Psoas muscle (tissue), 8 donors: ENCODE results near the gene PPP1R3E. TPM values are rescaled to one million over a fixed set of nuclear protein-coding genes. Genes with fewer than 3 reads are reported as not detected.
"Not testable (repeated sequence)": the region's sequence is repeated elsewhere in the genome, so short reads cannot be mapped to it uniquely, and the experiment has no call there.

Source experiments
- ATAC-seq, 4 donors: fragments of 200-7000 bp; cut with Tn5 transposase; one replicate each; pipeline ENCODE4 v1.9.1; 2020; ENCODE audit warnings: moderate library complexity in 3 of 4, mild to moderate bottlenecking in 2 of 4
- DNase-seq, 2 donors: peaks; one replicate each; pipeline ENCODE4 v3.0.0-alpha.2; 2020
- H3K27ac ChIP-seq: fragments of 200-600 bp; one replicate; pipeline ENCODE4 v1.8.0; 2022
- H3K27me3 ChIP-seq, 3 donors: fragments of 200-600 bp in 1 of 3; one replicate each; pipeline versions ENCODE4 v1.6.1 to v1.8.0; 2013 to 2022; ENCODE audit warnings: low read length in 2 of 3, mild to moderate bottlenecking in 2 of 3, moderate library complexity in 1 of 3; ENCODE audit not compliant: insufficient read depth in 3 of 3
- H3K36me3 ChIP-seq, 2 donors: fragments of 200-600 bp in 1 of 2; one replicate each; pipeline versions ENCODE4 v1.6.1 to v1.8.0; 2013 to 2022; ENCODE audit warnings: low read depth in 1 of 2, mild to moderate bottlenecking in 1 of 2, moderate library complexity in 1 of 2; ENCODE audit not compliant: insufficient read depth in 1 of 2
- H3K4me1 ChIP-seq: fragments of 200-600 bp; one replicate; pipeline ENCODE4 v1.8.0; 2022
- H3K4me3 ChIP-seq: fragments of 200-600 bp; one replicate; pipeline ENCODE4 v1.8.0; 2022; ENCODE audit warnings: mild to moderate bottlenecking
- H3K9me3 ChIP-seq: fragments of 200-600 bp; one replicate; pipeline ENCODE4 v1.8.0; 2022
- whole genome bisulfite sequencing, 3 donors: extraction: QIAGEN DNeasy Blood & Tissue Kit; methylation state at CpG; one replicate each; pipeline versions ENCODE4 v1.1.6 to v1.1.7; 2013; 5-methylcytosine and 5-hydroxymethylcytosine counted together
- intact Hi-C, 2 donors: fragments of 100-400 bp; cut with DNase I; formaldehyde crosslinking; loops; one replicate each; pipeline versions ENCODE4 v1.11.0 to v1.14.2; 2022
- polyA plus RNA-seq, 3 donors: library from polyadenylated mRNA; stranded (reverse); fragments of 200-250 nt; gene quantifications; one replicate each; pipeline ENCODE4 v1.2.3, GENCODE V29; 2013
- total RNA-seq, 4 donors: library from RNA; stranded (reverse); fragmentation: NEBNext Ultra II Directional in 2 of 4; extraction: Animal tissue kit (Norgen Biotek cat#: 25700) in 2 of 4; gene quantifications; one replicate each; pipeline versions ENCODE4 v1.2.1 to v1.2.4, GENCODE V29; 2021 to 2023
- TF ChIP-seq, protein P1 (sequence below): fragments of 200-600 bp; IDR thresholded peaks from one replicate; pipeline ENCODE4 v1.8.0; 2022; ENCODE audit warnings: antibody characterized with exemption
- donor health status: healthy with polysubstance abuse.
- donor health status: DM: no; HTN: no; CAD: no; lungs with moderate emphysema.
- donor health status: Bipolar disorder and iron deficiency.
- donor health status: healthy.
- donor health status: DM: yes; HTN: yes; CAD: no.
- donor health status: DM: no; HTN: no; CAD: no.
- donor health status: DM: no; HTN: no; CAD: no.
- donor health status: DM: yes; HTN: yes; CAD: no.

Gene PPP1R3E
- total and polyA plus RNA-seq, 7 donors = 5.6 to 23.1 (median 9.9) TPM

- intact Hi-C loops = no loop called here
- no peak overlapping the region for H3K27ac ChIP-seq
- no peak for ATAC-seq
- no peak overlapping the region for H3K4me3 ChIP-seq
- H3K4me1 ChIP-seq = no peaks in the 10 kb centered on the region
- DNase-seq = no peak
- H3K27me3 ChIP-seq = peaks cover 0 to 3% (median 0%) of the 10 kb centered on the region in 3 donors
- TF ChIP-seq, protein P1, sequence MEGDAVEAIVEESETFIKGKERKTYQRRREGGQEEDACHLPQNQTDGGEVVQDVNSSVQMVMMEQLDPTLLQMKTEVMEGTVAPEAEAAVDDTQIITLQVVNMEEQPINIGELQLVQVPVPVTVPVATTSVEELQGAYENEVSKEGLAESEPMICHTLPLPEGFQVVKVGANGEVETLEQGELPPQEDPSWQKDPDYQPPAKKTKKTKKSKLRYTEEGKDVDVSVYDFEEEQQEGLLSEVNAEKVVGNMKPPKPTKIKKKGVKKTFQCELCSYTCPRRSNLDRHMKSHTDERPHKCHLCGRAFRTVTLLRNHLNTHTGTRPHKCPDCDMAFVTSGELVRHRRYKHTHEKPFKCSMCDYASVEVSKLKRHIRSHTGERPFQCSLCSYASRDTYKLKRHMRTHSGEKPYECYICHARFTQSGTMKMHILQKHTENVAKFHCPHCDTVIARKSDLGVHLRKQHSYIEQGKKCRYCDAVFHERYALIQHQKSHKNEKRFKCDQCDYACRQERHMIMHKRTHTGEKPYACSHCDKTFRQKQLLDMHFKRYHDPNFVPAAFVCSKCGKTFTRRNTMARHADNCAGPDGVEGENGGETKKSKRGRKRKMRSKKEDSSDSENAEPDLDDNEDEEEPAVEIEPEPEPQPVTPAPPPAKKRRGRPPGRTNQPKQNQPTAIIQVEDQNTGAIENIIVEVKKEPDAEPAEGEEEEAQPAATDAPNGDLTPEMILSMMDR = no peak
- no peaks in the 10 kb centered on the region for H3K36me3 ChIP-seq
- 69 to 81% (median 76%) methylated on average over 1 of the region's 1 CpG for WGBS, 3 donors
- no peaks in the 10 kb centered on the region for H3K9me3 ChIP-seq
Observed at GRCh38 chr14:23339506-23340268, 37.0 kb upstream of the PPP1R3E start.

GRCh38 chr14:23335623-23336022 lies 33.0 kb upstream of the PPP1R3E start:
- no peak overlapping the region for H3K27ac ChIP-seq
- 84 to 86% (median 85%) methylated on average over 5 of the region's 5 CpGs for WGBS, 3 donors
- no peaks in the 10 kb centered on the region for H3K9me3 ChIP-seq
- no peak overlapping the region for H3K4me3 ChIP-seq
- ATAC-seq (no peak), DNase-seq (no peak)
- intact Hi-C loops = no loop called here
- H3K36me3 ChIP-seq = no peaks in the 10 kb centered on the region
- H3K27me3 ChIP-seq = peaks cover 0 to 3% (median 0%) of the 10 kb centered on the region in 3 donors
- no peaks in the 10 kb centered on the region for H3K4me1 ChIP-seq
- TF ChIP-seq, protein P1 = no peak

DNA sequence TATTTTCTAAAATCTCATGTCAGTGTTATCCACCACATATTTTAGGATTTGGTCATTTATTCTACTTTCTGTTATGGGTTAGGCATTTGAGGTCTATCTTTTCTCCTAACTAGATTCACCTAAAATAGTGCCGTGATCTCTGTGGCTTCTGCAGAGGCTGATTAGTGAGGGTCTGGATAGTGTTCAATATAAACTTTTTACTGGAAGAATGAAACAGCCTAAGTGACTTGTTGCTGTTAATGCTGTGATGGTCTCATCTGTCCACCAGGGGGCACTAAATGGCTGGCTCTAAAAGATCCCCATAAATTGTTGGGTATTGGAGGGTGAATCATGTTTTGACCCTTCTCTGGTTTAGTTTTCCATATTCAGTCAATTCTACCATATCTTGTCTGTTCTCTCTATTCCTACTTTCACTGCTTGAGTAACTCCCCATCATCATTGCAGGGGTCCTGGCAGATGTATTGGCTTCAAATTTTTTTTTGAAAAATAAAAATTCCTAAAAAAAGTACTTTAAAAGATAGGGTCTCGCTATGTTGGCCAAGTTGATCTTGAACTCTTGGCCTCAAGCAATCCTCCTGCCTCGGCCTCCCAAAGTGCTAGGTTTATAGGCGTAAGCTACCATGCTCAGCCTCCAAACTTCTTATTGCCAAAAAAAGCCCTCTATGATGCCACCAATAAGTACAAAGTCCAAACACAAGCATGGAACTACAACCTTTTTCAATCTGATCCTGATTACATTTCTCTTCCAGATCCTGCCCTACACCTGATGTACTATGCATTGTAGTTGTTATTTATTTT lies 25.5 kb upstream of the PPP1R3E start:
- no peaks in the 10 kb centered on the region for H3K27me3 ChIP-seq
- H3K9me3 ChIP-seq = no peaks in the 10 kb centered on the region
- 40 to 43% (median 42%) methylated on average over 4 of the region's 4 CpGs for WGBS, 3 donors
- no peak overlapping the region for H3K27ac ChIP-seq
- no peak overlapping the region for H3K4me3 ChIP-seq
- peaks cover 5 to 29% of the 10 kb centered on the region in 2 donors for H3K36me3 ChIP-seq
- TF ChIP-seq, protein P1 = peak; percentile 90
- peaks cover 6% of the 10 kb centered on the region for H3K4me1 ChIP-seq
- ATAC-seq = peak; percentile 72 to 88 (median 76)
- intact Hi-C loops = loop anchor here (2.0 to 10.0 kb wide), 5 partner anchors 49 to 234 kb away; partner anchors contain the start of genes CMTM5 (in 1 of the 2), THTPA (in 1 of the 2) and ZFHX2 (in 1 of the 2)
- DNase-seq = peak in 1 of 2 donors; percentile 47

GRCh38 chr14:23326491-23327332 lies 24.1 kb upstream of the PPP1R3E start:
- H3K4me3 ChIP-seq = no peak overlapping the region
- no peaks in the 10 kb centered on the region for H3K27me3 ChIP-seq
- intact Hi-C loops = loop anchor here (2.0 to 10.0 kb wide), 5 partner anchors 51 to 236 kb away; partner anchors contain the start of genes CMTM5 (in 1 of the 2), THTPA (in 1 of the 2) and ZFHX2 (in 1 of the 2)
- no peak overlapping the region for H3K27ac ChIP-seq
- DNase-seq (no peak), ATAC-seq (no peak)
- TF ChIP-seq, protein P1 = no peak
- H3K9me3 ChIP-seq = no peaks in the 10 kb centered on the region
- H3K36me3 ChIP-seq = peaks cover 5 to 38% of the 10 kb centered on the region in 2 donors
- 64 to 75% (median 70%) methylated on average over 13 of the region's 13 CpGs for WGBS, 3 donors
- H3K4me1 ChIP-seq = peaks cover 15% of the 10 kb centered on the region

DNA sequence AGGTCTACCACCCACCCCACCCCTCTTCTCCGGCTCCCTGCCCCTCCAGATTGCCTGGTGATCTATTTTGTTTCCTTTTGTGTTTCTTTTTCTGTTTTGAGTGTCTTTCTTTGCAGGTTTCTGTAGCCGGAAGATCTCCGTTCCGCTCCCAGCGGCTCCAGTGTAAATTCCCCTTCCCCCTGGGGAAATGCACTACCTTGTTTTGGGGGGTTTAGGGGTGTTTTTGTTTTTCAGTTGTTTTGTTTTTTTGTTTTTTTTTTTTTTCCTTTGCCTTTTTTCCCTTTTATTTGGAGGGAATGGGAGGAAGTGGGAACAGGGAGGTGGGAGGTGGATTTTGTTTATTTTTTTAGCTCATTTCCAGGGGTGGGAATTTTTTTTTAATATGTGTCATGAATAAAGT lies 23.1 kb upstream of the PPP1R3E start:
- intact Hi-C loops = loop anchor here (2.0 to 10.0 kb wide), 5 partner anchors 52 to 237 kb away; partner anchors contain the start of genes CMTM5 (in 1 of the 2), THTPA (in 1 of the 2) and ZFHX2 (in 1 of the 2)
- H3K9me3 ChIP-seq, DNase-seq, H3K4me3 ChIP-seq, H3K27me3 ChIP-seq, H3K27ac ChIP-seq, ATAC-seq: not testable (repeated sequence)
- 85 to 92% (median 87%) methylated on average over 5 of the region's 5 CpGs for WGBS, 3 donors
- Histone ChIP-seq H3K4me1 (peaks cover 15% of the 10 kb centered on the region), H3K36me3 (peaks cover 5 to 38% of the 10 kb centered on the region in 2 donors)
